HK-2 (cell line): Measurements from ENCODE around the gene PRUNE2.

Experiments
- DNase-seq: peaks from one replicate; pipeline ENCODE4 v3.0.0-alpha.2; 2018; ENCODE audit not compliant: unreplicated experiment

The PRUNE2 gene

GRCh38 chr9:76624391-76625048 lies 281.4 kb downstream of the PRUNE2 start:
- no peak for DNase-seq

GRCh38 chr9:76620996-76621395 lies 284.9 kb downstream of the PRUNE2 start:
- DNase-seq = no peak

- no peak for DNase-seq
Observed at GRCh38 chr9:76620581-76620980, 285.3 kb downstream of the PRUNE2 start.

- DNase-seq = no peak
Observed at GRCh38 chr9:76619640-76620039, 286.3 kb downstream of the PRUNE2 start.

GRCh38 chr9:76619197-76619596 lies 286.7 kb downstream of the PRUNE2 start:
- no peak for DNase-seq

GRCh38 chr9:76618762-76619161 lies 287.2 kb downstream of the PRUNE2 start:
- no peak for DNase-seq

GRCh38 chr9:76617497-76618175 lies 288.3 kb downstream of the PRUNE2 start:
- DNase-seq = no peak

- no peak for DNase-seq
Observed at GRCh38 chr9:76616780-76617179, 289.1 kb downstream of the PRUNE2 start.

GRCh38 chr9:76615177-76615603 lies 290.7 kb downstream of the PRUNE2 start:
- no peak for DNase-seq

GRCh38 chr9:76613974-76614373 lies 291.9 kb downstream of the PRUNE2 start:
- DNase-seq = no peak

GRCh38 chr9:76613150-76613781 lies 292.6 kb downstream of the PRUNE2 start:
- no peak for DNase-seq

GRCh38 chr9:76610011-76610352 lies 295.9 kb downstream of the PRUNE2 start:
- DNase-seq = no peak

- no peak for DNase-seq
Observed at GRCh38 chr9:76609285-76610010, 296.5 kb downstream of the PRUNE2 start.

GRCh38 chr9:76608575-76609273 lies 297.2 kb downstream of the PRUNE2 start:
- no peak for DNase-seq

GRCh38 chr9:76607730-76608436 lies 298.0 kb downstream of the PRUNE2 start:
- no peak for DNase-seq

- no peak for DNase-seq
Observed at GRCh38 chr9:76605321-76605900, 300.5 kb downstream of the PRUNE2 start.

- DNase-seq = no peak
Observed at GRCh38 chr9:76603931-76604570, 301.9 kb downstream of the PRUNE2 start.

GRCh38 chr9:76603448-76603895 lies 302.4 kb downstream of the PRUNE2 start:
- DNase-seq = no peak

- no peak for DNase-seq
Observed at GRCh38 chr9:76602199-76602598, 303.7 kb downstream of the PRUNE2 start.

- no peak for DNase-seq
Observed at GRCh38 chr9:76600007-76600615, 305.8 kb downstream of the PRUNE2 start.
